Dermis microvascular lymphatic vessel endothelial cell (primary cell): ENCODE data around the gene NFIL3. TPM values are rescaled to one million over a fixed set of nuclear protein-coding genes. Genes with fewer than 3 reads are reported as not detected.

Source experiments
- DNase-seq, 2 donors: peaks; one replicate each; pipeline versions ENCODE4 v3.0.0 to v3.0.0-alpha.2; 2010; ENCODE audit warnings: low read depth in 2 of 2
- total RNA-seq: library from RNA; depleted of rRNA; stranded (reverse); fragments of >200 nt; gene quantifications from 2 replicates; pipeline ENCODE4 v1.2.1, GENCODE V29; 2014

The NFIL3 gene
- total RNA-seq, 1 donor from 2014 or later, result 3.0 TPM

DNA sequence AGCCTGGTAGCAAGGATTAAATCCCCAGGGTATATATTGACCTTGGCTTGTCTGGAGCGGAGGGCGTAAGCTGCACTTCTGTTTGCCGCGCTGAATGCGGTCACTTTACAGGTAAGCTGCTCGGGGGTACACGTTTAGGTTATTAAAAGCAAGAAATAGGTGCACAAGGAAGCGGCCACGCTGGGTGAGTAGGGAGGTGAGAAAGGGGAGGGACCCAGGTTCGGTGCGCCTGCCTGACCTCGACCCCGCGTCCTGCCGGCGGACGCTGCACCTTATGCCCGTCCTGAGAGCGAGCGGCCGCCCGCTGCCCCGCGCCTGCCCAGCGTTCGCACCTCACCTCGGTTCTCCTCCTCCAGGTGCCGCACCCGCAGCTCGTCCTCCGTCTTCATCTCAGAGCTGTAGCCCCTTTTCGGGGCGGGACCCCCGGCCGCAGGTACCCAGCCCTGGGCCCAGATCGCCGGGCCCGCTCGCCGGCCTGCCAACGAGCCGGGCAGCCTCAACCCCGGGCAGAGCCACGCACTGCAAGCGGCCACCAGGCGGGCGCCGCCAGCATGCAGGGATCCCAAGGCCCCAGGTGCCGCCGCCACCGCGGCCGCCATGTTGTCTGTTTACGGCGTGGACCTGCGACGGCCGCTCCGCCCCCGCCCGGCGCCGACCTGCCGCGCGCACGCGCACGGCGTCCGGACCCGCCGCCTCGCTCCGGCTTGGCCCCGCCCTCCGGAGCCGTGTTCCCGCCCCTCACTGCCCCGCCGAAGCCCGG is 62.2 kb downstream of the NFIL3 start, which contains the start of gene AUH:
TSS of gene AUH (minus strand) at position 628 of the 760 bp plus-strand sequence. CDS start at position 599, 29 bp downstream.
- peak; percentile 35 to 79 for DNase-seq

DNA sequence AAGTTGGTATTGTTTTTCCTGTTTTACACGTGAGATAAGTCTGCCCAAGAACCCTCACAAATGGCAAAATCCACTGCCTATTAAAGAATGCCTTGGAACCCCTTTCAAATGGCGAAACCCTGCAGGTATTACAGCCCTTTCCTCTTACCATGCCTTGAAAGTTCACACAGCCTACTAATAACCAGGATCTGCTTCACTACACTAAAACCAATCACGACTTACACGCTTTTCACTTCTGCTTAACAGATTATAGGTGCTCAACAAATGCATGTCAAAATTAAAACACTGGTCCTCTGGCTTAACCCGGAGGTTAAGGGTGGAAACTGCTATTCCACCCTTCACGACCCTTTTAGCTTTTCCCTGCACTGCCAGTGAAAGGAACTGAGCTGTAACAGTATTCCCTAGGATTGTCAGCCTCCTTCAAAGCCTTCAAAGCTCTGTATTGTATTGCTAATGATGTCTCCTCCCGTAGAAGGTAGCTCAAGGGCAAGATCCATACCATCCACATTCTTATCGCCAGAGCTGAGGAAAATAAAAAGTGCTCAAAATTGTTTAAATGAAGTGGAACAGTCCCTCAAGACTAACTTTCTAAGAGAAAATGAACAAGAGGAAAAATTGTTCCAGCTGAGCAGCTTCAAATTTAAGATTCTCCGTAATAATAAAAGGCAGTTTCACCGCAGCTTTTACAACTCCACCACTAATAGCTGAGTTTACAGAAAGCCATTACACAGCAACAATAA is 62.9 kb downstream of the NFIL3 start:
- no peak for DNase-seq

DNA sequence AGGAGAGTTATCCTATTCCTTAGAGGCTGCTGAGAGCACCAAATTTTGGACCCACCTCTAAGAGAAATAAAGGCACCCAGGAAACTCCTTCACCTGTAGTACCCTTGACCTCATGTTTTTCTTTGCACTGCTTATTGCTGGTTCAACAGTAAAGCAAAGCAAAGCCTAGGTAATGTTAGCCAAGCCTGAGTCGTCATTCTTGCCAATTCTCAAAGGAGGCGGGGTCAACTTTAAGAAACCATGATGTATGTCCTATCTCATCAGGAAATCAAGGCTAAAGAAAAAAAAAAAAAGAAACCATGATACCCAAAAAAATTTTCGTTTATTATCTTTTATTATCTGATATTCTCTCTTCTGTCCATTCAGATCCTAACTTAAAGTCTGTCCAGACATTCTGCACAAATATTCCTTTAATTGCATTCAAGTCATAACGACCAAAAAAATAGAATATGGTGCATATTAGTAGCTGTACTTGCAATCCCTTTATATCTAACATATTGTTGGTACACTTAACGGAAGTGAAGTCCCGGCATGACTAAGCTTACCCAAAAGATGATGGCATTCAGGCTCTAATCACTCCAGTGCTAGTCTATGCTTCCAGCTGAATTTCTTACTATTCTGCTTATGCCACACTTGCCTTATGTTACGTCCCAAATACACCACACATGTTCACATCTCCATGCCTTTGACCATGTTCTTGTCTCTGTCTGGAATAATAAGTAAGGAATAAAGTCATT is 63.7 kb downstream of the NFIL3 start:
- no peak for DNase-seq

DNA sequence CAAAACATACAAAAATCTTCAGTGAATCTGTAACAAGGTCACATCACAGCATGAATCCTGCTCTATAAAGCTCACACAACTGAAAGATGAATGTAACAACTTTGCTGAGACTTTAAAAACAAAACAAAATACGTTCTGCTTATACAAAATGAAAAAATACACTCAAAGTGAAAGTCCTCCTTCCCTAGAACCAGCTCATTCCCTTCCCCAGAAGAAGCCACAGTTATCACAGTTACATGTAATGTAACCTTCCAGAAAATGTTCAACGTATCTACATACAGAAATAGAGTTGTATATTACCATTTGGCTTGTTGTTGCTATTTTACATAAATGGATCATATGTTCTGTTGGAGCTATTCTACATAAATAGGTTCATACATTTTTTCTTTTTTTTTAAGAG is 64.5 kb downstream of the NFIL3 start:
- DNase-seq, result no peak

Other genes starting within 250 kb of the NFIL3 start
- gene AUH, start 61.9 kb downstream of the NFIL3 start, total RNA-seq, result 8.6 and 9.6 TPM in 2 replicates